OCI-LY1 (cell line): ENCODE data around the gene HOXA10.

Experiments used
- H2AFZ ChIP-seq: fragments of 200-600 bp; sonication (generic), shearing (Covaris generic); 2 replicates; pipeline ENCODE4 v1.6.0; 2014; ENCODE audit warnings: antibody characterized with exemption, mild to moderate bottlenecking, low read length
- H3F3A ChIP-seq: fragments of 200-600 bp; sonication (generic), shearing (Covaris generic); 2 replicates; pipeline ENCODE4 v1.6.0; 2014; ENCODE audit warnings: mild to moderate bottlenecking, antibody characterized with exemption, low read length, moderate library complexity; ENCODE audit not compliant: insufficient read depth
- H3K27ac ChIP-seq: fragments of 200-600 bp; sonication (generic); 2 replicates; pipeline ENCODE4 v1.5.1; 2014; ENCODE audit warnings: low read length, mixed run types, mild to moderate bottlenecking, low read depth; ENCODE audit not compliant: poor library complexity, severe bottlenecking
- H3K27me3 ChIP-seq: fragments of 200-600 bp; sonication (generic); 2 replicates; pipeline ENCODE4 v1.6.0; 2014; ENCODE audit warnings: antibody characterized with exemption, mild to moderate bottlenecking, low read length, moderate library complexity; ENCODE audit not compliant: insufficient read depth
- H3K36me3 ChIP-seq: fragments of 200-600 bp; sonication (generic); 2 replicates; pipeline ENCODE4 v1.6.1; 2014; ENCODE audit warnings: mild to moderate bottlenecking, antibody characterized with exemption, low read length, moderate library complexity, mixed read lengths; ENCODE audit not compliant: insufficient read depth
- H3K4me1 ChIP-seq: fragments of 200-600 bp; sonication (generic); 2 replicates; pipeline ENCODE4 v1.5.1; 2014; ENCODE audit warnings: mild to moderate bottlenecking, low read length, moderate library complexity; ENCODE audit not compliant: insufficient read depth, severe bottlenecking
- H3K4me2 ChIP-seq: fragments of 200-600 bp; sonication (generic), shearing (Covaris generic); 2 replicates; pipeline ENCODE4 v1.6.1; 2014; ENCODE audit warnings: low read length
- H3K4me3 ChIP-seq: fragments of 200-600 bp; sonication (generic); 2 replicates; pipeline ENCODE4 v1.5.1; 2014; ENCODE audit warnings: low read length, low read depth, mild to moderate bottlenecking, mixed read lengths; ENCODE audit not compliant: poor library complexity, severe bottlenecking
- H3K79me2 ChIP-seq: fragments of 200-600 bp; shearing (Covaris generic); 2 replicates; pipeline ENCODE4 v1.6.1; 2016; ENCODE audit warnings: mixed run types, low read length, mixed read lengths; ENCODE audit not compliant: insufficient read depth
- H3K9ac ChIP-seq: fragments of 200-600 bp; sonication (generic), shearing (Covaris generic); 2 replicates; pipeline ENCODE4 v1.6.1; 2014; ENCODE audit warnings: mild to moderate bottlenecking, low read length, mixed read lengths
- H3K9me2 ChIP-seq: fragments of 200-600 bp; sonication (generic), shearing (Covaris generic); 2 replicates; pipeline ENCODE4 v1.6.1; 2014; ENCODE audit warnings: low read depth, mild to moderate bottlenecking, low read length, mixed read lengths
- H3K9me3 ChIP-seq: fragments of 200-600 bp; shearing (Covaris generic); 2 replicates; pipeline ENCODE4 v1.6.1; 2014; ENCODE audit warnings: low read length, mixed read lengths
- H4K20me1 ChIP-seq: fragments of 200-600 bp; sonication (generic), shearing (Covaris generic); 2 replicates; pipeline ENCODE4 v1.6.0; 2016; ENCODE audit warnings: mild to moderate bottlenecking, low read length; ENCODE audit not compliant: insufficient read depth
- EZH2 ChIP-seq: fragments of 200-600 bp; sonication (generic), shearing (Covaris generic); IDR thresholded peaks from 2 replicates; pipeline ENCODE4 v1.8.0; 2017; ENCODE audit warnings: borderline replicate concordance, mixed run types, mild to moderate bottlenecking, antibody characterized with exemption, low read length, moderate library complexity, mixed read lengths
- TF ChIP-seq, protein P1 (sequence below): fragments of 200-600 bp; sonication (generic), shearing (Covaris generic); IDR thresholded peaks from 2 replicates; pipeline ENCODE4 v1.5.1; 2017; ENCODE audit warnings: mild to moderate bottlenecking, antibody characterized with exemption, low read length, moderate library complexity, mixed read lengths

The HOXA10 gene

DNA sequence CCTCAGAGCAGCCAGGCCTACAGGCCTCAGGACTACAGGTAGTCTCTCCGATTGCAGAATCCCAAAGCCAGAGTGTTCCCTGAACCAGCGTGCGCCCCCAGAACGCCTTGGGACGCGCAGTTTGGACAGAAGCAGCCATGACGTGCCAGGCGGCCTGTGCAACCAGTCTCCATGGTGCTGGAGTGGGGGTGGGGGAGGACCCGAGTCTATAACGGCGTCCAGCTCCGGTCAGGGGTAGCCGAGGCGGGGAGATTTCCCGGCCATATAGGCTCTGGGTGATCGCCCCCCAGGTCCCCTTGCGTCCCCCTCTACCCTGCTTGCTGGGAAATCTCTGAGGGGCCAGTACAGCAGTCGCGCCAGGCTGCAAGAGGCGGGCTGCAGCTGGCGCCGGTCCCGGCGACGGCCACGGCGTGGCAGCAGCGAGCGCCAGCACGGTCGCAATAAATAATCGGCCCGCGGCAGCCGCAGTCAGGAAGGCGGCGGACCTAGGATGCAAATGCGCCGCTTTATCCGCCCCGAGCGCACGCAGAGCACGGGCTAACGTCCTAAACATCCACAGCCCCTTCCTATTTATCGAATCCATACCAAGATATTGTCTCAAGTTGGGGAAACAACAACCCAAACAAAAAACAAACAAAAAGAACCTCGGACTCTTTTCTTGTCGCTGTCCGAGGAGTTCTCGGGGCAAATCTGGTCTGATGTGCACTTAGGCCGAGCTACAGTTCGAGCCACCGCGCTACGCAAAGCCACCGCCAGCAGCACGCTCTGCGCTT, 23.4 kb downstream of the HOXA10 start:
- Histone ChIP-seq H3K9ac (peak overlapping the region; percentile 63), H3K79me2 (no peaks in the 10 kb centered on the region), H2AFZ (peak overlapping the region; percentile 36), H3K9me3 (no peaks in the 10 kb centered on the region), H3K4me3 (peak overlapping the region; percentile 63), H3K4me2 (peak overlapping the region; percentile 91), H3K9me2 (no peaks in the 10 kb centered on the region), H4K20me1 (no peaks in the 10 kb centered on the region), H3K36me3 (no peaks in the 10 kb centered on the region), H3K27me3 (peaks cover 24% of the 10 kb centered on the region; the same call in 1 of the 2 replicates), H3K27ac (no peak overlapping the region), H3K4me1 (peaks cover 49% of the 10 kb centered on the region), H3F3A (no peaks in the 10 kb centered on the region)
- TF ChIP-seq, protein P1, sequence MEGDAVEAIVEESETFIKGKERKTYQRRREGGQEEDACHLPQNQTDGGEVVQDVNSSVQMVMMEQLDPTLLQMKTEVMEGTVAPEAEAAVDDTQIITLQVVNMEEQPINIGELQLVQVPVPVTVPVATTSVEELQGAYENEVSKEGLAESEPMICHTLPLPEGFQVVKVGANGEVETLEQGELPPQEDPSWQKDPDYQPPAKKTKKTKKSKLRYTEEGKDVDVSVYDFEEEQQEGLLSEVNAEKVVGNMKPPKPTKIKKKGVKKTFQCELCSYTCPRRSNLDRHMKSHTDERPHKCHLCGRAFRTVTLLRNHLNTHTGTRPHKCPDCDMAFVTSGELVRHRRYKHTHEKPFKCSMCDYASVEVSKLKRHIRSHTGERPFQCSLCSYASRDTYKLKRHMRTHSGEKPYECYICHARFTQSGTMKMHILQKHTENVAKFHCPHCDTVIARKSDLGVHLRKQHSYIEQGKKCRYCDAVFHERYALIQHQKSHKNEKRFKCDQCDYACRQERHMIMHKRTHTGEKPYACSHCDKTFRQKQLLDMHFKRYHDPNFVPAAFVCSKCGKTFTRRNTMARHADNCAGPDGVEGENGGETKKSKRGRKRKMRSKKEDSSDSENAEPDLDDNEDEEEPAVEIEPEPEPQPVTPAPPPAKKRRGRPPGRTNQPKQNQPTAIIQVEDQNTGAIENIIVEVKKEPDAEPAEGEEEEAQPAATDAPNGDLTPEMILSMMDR = peak; percentile 96
- TF ChIP-seq EZH2 = no peak

DNA sequence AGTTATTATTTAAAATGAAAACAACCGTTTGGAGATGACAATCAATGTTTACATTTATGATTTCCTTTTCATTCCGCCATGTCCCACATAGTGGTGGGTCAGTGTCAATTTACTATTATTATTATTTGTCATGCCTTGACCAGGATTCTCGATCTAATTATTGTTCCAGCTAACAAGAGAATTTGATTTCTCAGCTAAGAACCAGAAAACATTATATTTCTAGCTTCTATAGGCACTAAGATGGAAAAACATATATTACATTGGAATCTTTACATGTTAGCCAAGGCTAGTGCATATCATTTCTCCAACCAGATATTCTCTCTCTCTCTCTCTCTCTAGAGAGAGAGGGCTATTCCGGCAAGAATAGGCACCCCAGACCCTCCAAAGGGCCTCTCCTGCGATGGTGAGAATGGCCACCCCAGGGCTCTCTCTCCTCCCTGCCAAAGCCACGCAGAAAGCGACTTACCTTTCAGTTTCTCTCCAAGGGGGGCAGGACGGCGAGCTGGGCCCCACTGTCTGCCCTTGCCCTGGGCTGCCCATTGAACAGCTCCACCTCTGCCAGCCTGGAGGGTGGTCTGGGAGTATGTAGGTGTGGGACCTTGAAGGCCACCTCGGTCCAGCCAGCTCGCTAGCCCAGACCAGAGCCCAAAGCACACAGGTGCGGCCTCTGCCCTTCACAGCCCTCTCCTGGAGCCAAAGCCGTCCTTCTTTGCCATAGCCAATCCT, 24.1 kb downstream of the HOXA10 start:
- Histone ChIP-seq H3K4me2 (peak overlapping the region; percentile 91), H3K79me2 (no peaks in the 10 kb centered on the region), H4K20me1 (no peaks in the 10 kb centered on the region), H3K9me3 (no peaks in the 10 kb centered on the region), H2AFZ (peak overlapping the region; percentile 22), H3F3A (no peaks in the 10 kb centered on the region), H3K27ac (no peak overlapping the region), H3K4me1 (peaks cover 56% of the 10 kb centered on the region), H3K4me3 (peak overlapping the region; percentile 63), H3K27me3 (peaks cover 24% of the 10 kb centered on the region; the same call in 1 of the 2 replicates), H3K36me3 (no peaks in the 10 kb centered on the region), H3K9ac (peak overlapping the region; percentile 63), H3K9me2 (no peaks in the 10 kb centered on the region)
- TF ChIP-seq EZH2 = no peak
- TF ChIP-seq, protein P1 = no peak

DNA sequence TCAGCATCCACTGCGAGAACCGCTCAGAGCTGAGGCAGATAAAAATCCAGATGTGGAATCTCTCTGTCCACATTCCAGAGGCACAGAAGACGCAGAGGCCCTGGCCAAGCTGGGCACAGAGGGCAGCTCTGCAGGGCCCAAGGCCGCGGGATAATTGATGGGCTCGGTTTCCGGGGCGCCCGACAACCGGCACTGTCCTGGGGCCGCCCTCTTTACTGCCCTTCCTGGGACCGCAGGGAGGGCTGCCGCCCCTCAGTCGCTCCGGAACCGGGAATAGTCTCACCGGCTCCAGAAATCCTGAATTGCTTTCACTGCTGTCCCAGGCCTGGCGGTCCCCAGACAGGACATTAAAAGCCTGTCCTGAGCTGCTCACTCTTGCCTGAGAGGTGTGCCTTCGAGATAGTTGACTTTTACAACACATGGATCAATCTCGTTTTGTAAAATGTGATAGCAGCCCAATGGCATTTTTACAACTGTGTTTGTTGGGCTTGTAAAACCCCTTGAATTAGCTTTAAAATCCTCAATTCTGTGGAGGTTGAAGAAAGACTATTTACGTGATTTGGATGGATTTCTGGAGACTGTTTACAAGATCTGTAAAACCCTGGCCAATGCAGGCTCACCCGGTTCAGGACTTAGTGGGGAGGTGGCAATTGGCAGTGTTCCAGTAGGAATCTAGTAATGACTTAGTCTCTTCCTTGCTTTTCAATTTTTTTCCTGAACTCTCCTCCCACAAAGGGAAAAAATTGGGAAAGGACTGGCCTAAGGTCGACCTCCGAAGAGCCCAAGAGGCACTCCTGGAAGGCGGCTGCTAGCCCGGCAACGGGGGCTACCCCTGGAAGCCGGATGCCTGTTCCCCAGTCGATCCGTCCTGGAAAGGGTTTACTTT, 25.1 kb downstream of the HOXA10 start:
- no peaks in the 10 kb centered on the region for H3K36me3 ChIP-seq
- no peaks in the 10 kb centered on the region for H3K9me2 ChIP-seq
- H4K20me1 ChIP-seq = no peaks in the 10 kb centered on the region
- H3K9ac ChIP-seq = no peak overlapping the region; the same call in 1 of the 2 replicates
- TF ChIP-seq, protein P1 = no peak
- no peak for TF ChIP-seq EZH2
- peaks cover 61% of the 10 kb centered on the region for H3K4me1 ChIP-seq
- no peak overlapping the region for H2AFZ ChIP-seq
- H3K4me2 ChIP-seq = peak overlapping the region; percentile 91; the same call in 1 of the 2 replicates
- peak overlapping the region; percentile 58 for H3K4me3 ChIP-seq
- no peaks in the 10 kb centered on the region for H3K9me3 ChIP-seq
- H3K27ac ChIP-seq = no peak overlapping the region
- no peaks in the 10 kb centered on the region for H3F3A ChIP-seq
- H3K27me3 ChIP-seq = peaks cover 24% of the 10 kb centered on the region; the same call in 1 of the 2 replicates
- H3K79me2 ChIP-seq = no peaks in the 10 kb centered on the region
